Cerebellar cortex (tissue), 1 donor: ENCODE data around the gene LRRC8E.
"Not testable (repeated sequence)": the region's sequence is repeated elsewhere in the genome, so short reads cannot be mapped to it uniquely, and the experiment has no call there.

Experiments used
- DNase-seq: peaks from one replicate; pipeline ENCODE4 v3.0.0-alpha.2; 2015; ENCODE audit warnings: low spot score

LRRC8E gene

DNA sequence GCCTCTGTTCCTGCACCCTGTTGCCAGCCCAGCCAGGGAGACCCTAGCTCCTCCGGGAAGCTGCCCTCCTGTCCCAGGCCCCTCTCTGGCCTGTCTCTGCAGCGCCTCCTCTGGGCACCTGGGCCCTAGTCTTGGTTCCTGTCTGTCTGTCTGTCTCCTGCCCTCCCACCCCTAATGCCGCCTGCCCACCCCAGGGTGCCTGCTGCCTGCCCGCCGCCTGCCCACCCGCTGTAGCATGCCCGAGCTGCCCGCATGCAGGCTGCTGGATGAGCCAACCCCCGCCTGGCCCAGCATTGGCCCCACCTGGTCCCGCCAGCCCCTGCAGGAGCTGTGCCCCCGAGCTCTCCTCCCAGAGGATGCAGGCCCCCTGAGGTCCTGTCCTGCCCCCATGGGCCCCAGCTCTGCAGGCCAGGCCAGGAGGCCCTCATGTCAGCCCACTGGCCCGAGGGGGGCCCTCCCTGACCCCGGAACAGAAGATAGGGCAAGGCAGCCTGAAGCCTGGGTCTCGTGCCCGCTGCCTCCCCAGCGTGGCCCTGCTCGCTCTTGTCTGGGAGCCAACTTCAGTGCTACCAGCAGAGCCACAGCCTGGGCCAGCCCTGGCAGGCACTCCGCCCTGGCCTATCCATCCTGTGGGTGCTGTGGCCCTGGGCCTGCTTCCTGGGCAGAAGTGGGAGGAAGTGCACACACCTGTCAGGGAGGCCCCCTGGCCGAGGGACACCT is 20.6 kb downstream of the LRRC8E start:
- DNase-seq, result no peak

DNA sequence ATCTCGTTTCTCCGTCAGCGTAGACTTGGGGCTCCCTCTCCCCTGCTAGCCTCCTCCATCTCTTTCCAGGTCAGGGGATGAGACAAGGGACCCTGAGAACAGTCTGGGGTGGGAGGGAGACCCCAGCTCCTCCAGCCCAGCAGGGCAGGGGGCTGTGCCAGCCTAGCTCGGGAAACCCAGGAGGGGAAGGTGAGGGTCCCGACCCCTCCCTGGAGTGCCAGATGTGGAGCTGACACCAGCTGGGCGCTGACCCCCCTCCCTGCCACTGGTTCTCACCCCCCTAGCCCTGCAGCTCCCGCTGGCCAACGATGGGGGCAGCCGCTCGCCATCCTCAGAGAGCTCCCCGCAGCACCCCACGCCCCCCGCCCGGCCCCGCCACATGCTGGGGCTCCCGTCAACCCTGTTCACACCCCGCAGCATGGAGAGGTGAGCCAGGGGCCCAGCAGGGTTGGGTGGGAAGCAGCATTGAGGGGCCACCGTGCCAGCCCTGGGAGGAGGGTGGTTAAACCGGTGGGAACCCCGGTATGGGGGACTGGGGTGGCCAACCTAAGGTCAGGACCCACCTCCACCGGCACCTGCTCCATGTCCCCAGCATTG is 21.3 kb downstream of the LRRC8E start:
- DNase-seq, result no peak

DNA sequence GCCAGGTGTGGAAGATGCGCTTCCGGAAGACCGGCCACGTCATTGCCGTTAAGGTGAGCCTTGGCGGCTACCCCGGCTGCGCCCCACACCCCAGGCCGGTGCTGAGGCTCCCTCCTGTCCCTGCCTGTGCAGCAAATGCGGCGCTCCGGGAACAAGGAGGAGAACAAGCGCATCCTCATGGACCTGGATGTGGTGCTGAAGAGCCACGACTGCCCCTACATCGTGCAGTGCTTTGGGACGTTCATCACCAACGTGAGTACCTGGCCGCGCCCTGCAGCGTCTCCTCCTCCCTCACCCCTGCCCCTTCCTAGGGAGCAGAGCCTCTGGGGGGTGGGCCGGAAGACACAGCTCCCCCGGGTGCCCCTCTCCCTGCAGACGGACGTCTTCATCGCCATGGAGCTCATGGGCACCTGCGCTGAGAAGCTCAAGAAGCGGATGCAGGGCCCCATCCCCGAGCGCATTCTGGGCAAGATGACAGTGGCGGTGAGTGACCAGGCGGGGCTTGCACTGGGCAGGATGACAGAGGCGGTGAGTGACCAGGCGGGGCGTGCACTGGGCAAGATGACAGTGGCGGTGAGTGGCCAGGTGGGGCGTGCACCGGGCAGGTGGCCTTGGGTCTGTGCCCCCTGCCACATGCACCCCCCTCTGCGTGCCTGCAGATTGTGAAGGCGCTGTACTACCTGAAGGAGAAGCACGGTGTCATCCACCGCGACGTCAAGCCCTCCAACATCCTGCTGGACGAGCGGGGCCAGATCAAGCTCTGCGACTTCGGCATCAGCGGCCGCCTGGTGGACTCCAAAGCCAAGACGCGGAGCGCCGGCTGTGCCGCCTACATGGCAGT is 22.2 kb downstream of the LRRC8E start:
- DNase-seq, result no peak

GRCh38 chr19:7911508-7912143 is 23.3 kb downstream of the LRRC8E start:
- no peak for DNase-seq

DNA sequence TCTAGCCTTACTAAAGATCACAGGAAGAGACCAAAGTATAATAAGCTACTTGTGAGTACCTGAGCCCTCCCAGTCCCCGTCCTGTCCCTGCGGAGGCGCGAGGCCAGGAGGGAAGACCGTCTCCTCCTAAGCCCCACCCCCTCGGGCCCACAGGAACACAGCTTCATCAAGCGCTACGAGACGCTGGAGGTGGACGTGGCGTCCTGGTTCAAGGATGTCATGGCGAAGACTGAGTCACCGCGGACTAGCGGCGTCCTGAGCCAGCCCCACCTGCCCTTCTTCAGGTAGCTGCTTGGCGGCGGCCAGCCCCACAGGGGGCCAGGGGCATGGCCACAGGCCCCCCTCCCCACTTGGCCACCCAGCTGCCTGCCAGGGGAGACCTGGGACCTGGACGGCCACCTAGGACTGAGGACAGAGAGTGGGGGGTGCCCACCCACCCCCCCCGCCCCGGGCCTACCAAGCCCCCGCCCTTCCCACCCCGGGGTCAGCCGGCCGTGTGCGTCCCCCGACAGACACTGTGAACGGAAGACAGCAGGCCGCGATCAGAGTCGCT is 23.9 kb downstream of the LRRC8E start:
- DNase-seq, result no peak

DNA sequence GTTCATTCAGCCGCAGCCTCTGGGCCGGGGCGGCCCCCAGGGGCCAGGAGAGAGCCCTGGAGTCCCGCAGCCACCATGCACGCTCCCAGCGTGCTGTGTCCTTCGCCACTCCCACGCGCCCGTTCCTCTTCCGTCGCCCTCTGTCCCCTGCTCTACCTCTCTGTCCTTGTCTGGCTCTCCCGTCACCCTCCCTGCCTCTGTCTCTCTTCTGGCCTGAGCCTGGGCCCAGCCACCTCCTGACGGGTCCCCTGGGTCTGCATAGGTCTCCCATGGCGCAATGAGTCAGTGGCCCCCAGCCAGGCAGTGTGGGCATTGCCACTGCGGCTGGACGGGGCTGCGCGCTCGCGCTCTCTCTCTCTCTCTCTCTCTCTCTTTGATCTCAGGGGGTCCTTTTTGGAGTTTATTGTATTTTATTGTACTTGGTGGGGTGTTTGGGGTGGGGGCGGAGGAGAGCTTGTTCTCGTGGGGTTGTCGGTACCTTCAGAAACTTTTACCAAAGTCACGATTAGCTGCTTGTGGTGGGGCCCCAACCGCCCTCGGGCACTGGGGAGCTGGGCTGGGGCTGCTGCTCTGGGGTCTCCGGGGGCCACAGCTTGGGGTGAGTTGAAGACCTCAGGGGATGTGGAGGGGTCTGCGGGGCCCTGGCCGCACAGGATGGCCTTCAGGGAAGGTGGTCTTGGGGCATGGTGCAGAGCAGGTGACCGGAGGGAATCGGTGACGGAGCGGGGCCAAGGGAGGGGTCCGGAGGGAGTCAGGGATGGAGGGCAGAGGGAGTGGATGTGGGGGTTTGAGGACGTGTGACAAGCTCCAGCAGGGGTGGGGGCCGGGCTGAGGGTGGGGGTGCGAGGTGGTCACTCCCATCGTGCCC is 24.6 kb downstream of the LRRC8E start:
- DNase-seq, result no peak

DNA sequence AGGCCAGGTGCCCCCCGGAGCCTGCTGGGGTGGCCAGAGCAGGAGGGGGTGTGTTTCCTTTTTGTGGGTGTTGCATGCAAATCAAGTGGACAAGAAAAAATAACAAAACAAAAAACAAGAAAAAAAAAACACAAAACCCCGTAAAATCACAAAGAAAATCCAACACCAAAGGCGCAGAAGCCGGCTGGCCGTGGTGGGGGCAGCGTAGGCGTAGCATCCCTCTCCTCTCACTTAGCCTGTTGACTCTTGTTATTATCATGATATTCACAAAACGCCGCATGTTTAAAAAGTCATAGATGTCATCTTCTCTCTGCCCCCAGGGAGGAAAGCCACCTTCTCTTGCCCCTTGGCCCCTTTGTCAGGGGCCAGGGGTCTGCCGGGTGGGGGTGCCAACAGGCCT is 25.3 kb downstream of the LRRC8E start:
- DNase-seq, result no peak

GRCh38 chr19:7914099-7914498 is 25.8 kb downstream of the LRRC8E start:
- DNase-seq, result no peak

GRCh38 chr19:7914598-7915045 is 26.3 kb downstream of the LRRC8E start, which contains the start of gene TGFBR3L:
TSS of gene TGFBR3L (plus strand) at chr19:7914830.
- DNase-seq, result no peak

- no peak for DNase-seq
Observed at GRCh38 chr19:7915250-7916102, 27.2 kb downstream of the LRRC8E start.

GRCh38 chr19:7916103-7916954 is 28.0 kb downstream of the LRRC8E start:
- DNase-seq, result no peak

DNA sequence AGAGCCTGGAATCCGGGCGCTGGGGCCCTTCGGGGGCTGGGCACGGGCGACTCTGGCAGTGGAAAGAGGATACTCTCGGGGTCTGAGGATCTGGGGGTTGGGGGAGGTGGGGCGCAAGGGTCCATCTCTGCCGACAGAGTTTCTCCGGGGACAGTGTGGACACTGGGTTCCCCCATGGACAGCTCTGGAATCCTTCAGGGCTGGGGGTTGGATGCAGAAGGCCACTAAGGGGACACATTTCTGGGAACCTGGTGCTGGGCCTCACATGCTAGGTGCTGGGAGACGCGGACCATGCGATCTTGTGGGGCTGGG is 28.6 kb downstream of the LRRC8E start:
- no peak for DNase-seq

- peak; percentile 65 for DNase-seq
Observed at GRCh38 chr19:7917267-7918061, 29.2 kb downstream of the LRRC8E start.

DNA sequence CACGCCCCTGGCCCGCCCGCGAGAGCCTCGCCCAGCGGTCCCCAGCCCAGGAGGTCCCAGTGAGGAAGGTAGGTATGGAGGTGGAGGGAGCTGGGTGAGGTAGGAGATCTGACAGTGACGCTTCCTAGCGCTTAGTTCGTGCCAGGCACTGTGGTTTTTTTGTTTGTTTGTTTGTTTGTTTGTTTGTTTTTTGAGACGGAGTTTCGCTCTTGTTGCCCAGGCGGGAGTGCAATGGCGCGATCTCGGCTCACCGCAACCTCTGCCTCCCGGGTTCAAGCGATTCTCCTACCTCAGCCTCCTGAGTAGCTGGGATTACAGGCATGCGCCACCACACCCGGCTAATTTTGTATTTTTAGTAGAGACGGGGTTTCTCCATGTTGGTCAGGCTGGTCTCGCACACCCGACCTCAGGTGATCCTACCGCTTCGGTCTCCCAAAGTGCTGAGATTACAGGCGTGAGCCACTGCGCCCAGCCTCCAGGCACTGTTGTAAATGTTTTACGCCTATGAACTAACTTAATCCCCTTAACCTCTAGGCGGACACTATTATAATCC is 29.8 kb downstream of the LRRC8E start:
- not testable (repeated sequence) for DNase-seq

DNA sequence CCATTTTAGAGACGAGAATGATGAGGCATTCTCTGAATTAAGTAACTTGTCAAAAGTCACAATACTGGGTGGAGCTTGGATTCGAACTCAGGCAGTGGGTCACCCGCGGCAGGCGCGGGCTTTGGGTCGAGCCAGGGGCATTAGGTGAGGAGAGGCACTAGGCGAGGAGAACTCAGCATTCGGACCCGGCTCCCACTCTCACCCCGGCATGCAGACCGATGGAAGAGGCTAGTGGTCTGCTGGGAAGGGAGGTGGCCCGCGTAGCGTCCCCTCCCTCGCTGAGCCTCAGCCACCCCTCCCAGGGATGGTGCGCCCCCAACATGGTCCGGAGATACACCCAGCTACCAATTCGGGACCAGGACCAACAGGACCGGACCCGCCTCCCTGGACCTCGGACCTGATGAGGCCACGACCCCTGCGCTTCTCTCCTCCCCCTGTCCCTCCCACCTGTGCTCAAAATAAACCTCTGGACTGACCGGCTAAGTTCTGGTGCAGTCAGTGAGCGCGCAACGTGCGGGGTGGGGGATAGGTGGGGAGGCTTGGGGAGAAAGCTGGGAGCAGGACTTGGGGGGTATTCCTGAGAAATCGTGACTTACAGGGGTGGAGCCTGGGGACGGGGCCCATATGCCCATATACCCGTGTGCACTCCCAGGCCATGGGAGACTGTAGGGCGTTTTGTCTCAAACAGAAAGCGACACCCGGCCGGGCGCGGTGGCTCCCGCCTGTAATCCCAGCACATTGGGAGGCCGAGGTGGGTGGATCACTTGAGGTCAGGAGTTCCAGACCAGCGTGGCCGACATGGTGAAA is 30.5 kb downstream of the LRRC8E start:
- no peak for DNase-seq

DNA sequence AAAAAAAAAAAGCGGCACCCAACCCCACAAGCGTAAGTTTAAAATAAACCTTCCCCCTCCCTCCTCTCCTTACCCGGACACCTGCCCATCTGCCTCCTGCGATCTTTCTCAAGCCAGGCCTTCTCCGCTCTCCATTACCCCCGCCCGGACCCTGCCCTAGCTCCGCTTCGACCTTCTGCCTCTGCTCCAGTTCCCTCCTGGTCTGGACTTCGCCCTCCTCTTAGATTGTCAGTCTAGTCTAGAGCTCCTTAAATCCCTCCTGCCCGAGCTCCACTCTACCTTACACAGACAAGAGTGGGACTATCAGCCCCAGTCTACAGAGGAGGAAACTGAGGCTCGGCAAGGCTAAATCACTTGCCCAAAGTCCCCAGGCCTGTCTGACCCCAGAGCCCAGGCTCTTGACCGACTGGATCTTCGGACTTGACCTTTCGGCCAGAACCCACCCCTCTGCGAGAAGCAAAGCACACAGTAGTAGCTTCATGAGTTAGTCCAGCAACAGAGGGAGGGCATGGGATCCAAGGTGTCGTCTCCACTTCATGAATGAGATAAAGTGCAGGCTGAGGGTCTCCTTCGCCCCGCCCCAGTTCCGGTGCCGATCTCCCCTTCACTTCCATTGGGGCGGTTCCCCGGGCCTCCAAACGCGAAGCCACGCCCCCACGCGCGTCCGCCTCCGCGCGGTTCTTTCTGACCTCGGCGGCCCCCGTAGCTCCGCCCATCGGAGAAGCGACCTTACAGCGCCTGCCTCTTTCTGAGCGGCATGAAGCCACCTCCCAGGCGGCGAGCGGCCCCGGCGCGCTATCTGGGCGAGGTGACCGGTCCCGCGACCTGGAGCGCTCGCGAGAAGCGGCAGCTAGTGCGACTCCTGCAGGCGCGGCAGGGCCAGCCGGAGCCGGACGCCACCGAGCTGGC is 31.6 kb downstream of the LRRC8E start, which contains the start of gene SNAPC2:
TSS of gene SNAPC2 (plus strand) at position 729 of the 909 bp plus-strand sequence. CDS start at position 758, 29 bp downstream.
- peak; percentile 88 for DNase-seq
